Tibial nerve (tissue), 4 donors: ENCODE measurements around the gene SH3BP4.

Experiments
- EP300 ChIP-seq, 2 donors: sonication (generic); formaldehyde crosslinking; IDR thresholded peaks; one replicate each; pipeline ENCODE4 v1.6.1; 2017; ENCODE audit warnings: antibody characterized with exemption in 2 of 2, mild to moderate bottlenecking in 1 of 2
- POLR2A ChIP-seq, 2 donors: fragments of 450-650 bp; IDR thresholded peaks; one replicate each; pipeline ENCODE4 v1.6.1; 2017; ENCODE audit warnings: antibody characterized with exemption in 2 of 2, mild to moderate bottlenecking in 2 of 2, moderate library complexity in 2 of 2
- TF ChIP-seq, protein P1 (sequence below), 5 experiments: fragments of 200-600 bp in 3 of 5; fragments of 450-650 bp in 2 of 5; sonication (generic) in 3 of 5; IDR thresholded peaks; one replicate each; pipeline ENCODE4 v1.5.1; 2016 to 2019; ENCODE audit warnings: antibody characterized with exemption in 5 of 5, mild to moderate bottlenecking in 3 of 5, moderate library complexity in 2 of 5

DNA sequence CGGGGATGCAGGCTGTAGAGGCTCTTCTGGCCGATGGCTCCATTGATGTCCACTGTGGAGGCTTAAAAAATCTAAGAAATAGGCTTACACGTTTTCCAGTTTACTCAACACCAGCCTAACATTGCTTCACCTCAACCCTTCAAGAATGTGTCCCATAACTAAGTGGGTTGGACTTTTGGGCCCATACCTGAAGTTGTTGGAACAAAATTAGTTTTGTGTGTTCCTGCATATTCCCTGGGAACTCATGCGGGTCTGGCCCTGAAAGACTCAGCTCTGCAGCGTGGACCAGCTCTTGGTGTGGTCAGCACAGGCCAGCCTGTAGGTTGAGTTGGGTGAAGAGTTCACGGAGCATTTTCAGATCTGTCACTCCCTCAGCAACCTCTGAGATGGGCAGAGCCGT, 38.5 kb downstream of the SH3BP4 start:
- TF ChIP-seq EP300 (IDR thresholded peaks at IDR 0.05) (no peak), POLR2A (IDR thresholded peaks at IDR 0.05) (no peak)
- TF ChIP-seq, protein P1, sequence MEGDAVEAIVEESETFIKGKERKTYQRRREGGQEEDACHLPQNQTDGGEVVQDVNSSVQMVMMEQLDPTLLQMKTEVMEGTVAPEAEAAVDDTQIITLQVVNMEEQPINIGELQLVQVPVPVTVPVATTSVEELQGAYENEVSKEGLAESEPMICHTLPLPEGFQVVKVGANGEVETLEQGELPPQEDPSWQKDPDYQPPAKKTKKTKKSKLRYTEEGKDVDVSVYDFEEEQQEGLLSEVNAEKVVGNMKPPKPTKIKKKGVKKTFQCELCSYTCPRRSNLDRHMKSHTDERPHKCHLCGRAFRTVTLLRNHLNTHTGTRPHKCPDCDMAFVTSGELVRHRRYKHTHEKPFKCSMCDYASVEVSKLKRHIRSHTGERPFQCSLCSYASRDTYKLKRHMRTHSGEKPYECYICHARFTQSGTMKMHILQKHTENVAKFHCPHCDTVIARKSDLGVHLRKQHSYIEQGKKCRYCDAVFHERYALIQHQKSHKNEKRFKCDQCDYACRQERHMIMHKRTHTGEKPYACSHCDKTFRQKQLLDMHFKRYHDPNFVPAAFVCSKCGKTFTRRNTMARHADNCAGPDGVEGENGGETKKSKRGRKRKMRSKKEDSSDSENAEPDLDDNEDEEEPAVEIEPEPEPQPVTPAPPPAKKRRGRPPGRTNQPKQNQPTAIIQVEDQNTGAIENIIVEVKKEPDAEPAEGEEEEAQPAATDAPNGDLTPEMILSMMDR (IDR thresholded peaks at IDR 0.05) = no peak
